ENCODE results near the gene DCAF4. TPM values are rescaled to one million over a fixed set of nuclear protein-coding genes. Genes with fewer than 3 reads are reported as not detected.

DCAF4 gene
- total RNA-seq, 1 experiment from 2014 or later = 23.4 TPM

DNA sequence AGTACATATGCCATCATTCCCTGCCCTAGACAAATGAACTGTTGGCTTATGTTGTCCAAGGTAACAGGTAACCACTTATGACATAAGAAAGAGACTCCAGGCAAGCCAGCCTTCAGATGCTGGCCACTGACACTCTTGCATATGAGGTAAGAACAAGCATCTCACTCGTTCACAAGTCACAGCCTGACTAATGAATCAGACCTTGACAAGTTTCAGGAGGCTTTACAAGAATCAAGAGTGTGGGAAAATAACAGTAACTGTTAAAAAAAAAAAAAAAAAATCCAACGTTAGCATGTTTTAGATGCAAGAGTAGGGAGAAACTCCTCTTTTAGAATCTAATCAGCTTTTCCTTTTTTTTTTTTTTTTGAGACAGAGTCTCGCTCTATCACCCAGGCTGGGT is 60.0 kb downstream of the DCAF4 start:
- Histone ChIP-seq H3K9me3 (ENCODE audit: low read depth, low read length, poor library complexity, severe bottlenecking) (no peaks in the 10 kb centered on the region), H3K27me3 (replicated peaks; ENCODE audit: insufficient read depth, low read depth, low read length, poor library complexity) (no peaks in the 10 kb centered on the region), H3K36me3 (ENCODE audit: insufficient read depth, low read length, poor library complexity, severe bottlenecking) (no peaks in the 10 kb centered on the region), H3K4me1 (ENCODE audit: insufficient read depth, low read length, poor library complexity, severe bottlenecking) (no peaks in the 10 kb centered on the region), H3K27ac (ENCODE audit: low read depth, low read length, poor library complexity, severe bottlenecking) (no peak overlapping the region), H3K4me3 (ENCODE audit: low read depth, low read length, poor library complexity, severe bottlenecking) (no peak overlapping the region)
- BruUV-seq (replicated peaks) = no TSS peak
- ChIA-PET POLR2A (ENCODE audit: low non-redundant PET) (interaction anchor here (0.6 kb wide), 1 partner anchor 471 kb away, joined by 3 read pairs; no protein-coding TSS in a partner anchor), CTCF (no interaction called here)
- no peak for TF ChIP-seq CTCF (conservative IDR thresholded peaks at IDR 0.05; ENCODE audit: low read depth, low read length)
- TF ChIP-seq EZH2 (IDR thresholded peaks at IDR 0.05; ENCODE audit: borderline replicate concordance, low read depth, low read length, poor library complexity, severe bottlenecking) = no peak
- no peak for DNase-seq (ENCODE audit: low spot score)
- intact Hi-C loops (cut with micrococcal nuclease; ENCODE audit: unreplicated experiment) = no loop called here

DNA sequence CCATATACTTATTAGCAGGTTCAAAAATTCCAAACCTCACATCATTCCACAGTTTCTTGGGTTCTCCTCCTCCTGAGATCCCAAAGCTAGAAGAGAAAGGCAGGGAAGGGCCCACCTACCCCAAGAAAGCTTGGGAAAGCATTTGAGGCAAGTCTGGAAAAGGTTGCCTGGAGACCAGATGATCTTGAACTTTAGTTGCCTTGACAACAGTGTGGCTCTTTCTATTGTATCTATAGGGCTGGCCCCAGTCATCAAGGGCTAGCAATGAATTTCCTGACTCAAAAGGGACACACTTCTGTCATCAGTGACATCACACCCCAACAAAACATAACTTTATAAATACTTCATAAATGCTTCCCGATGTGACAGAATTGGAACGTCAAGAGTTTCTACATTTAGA is 60.6 kb downstream of the DCAF4 start:
- TF ChIP-seq CTCF (conservative IDR thresholded peaks at IDR 0.05; ENCODE audit: low read depth, low read length) (no peak), EZH2 (IDR thresholded peaks at IDR 0.05; ENCODE audit: borderline replicate concordance, low read depth, low read length, poor library complexity, severe bottlenecking) (no peak)
- no peak for DNase-seq (ENCODE audit: low spot score)
- Histone ChIP-seq H3K27me3 (replicated peaks; ENCODE audit: insufficient read depth, low read depth, low read length, poor library complexity) (no peaks in the 10 kb centered on the region), H3K4me3 (ENCODE audit: low read depth, low read length, poor library complexity, severe bottlenecking) (no peak overlapping the region), H3K4me1 (ENCODE audit: insufficient read depth, low read length, poor library complexity, severe bottlenecking) (no peaks in the 10 kb centered on the region), H3K36me3 (ENCODE audit: insufficient read depth, low read length, poor library complexity, severe bottlenecking) (no peaks in the 10 kb centered on the region), H3K9me3 (ENCODE audit: low read depth, low read length, poor library complexity, severe bottlenecking) (no peaks in the 10 kb centered on the region), H3K27ac (ENCODE audit: low read depth, low read length, poor library complexity, severe bottlenecking) (no peak overlapping the region)
- intact Hi-C loops (cut with micrococcal nuclease; ENCODE audit: unreplicated experiment) = no loop called here
- ChIA-PET POLR2A (ENCODE audit: low non-redundant PET) (interaction anchor here (0.6 kb wide), 1 partner anchor 470 kb away, joined by 3 read pairs; no protein-coding TSS in a partner anchor), CTCF (no interaction called here)
- no TSS peak for BruUV-seq (replicated peaks)

DNA sequence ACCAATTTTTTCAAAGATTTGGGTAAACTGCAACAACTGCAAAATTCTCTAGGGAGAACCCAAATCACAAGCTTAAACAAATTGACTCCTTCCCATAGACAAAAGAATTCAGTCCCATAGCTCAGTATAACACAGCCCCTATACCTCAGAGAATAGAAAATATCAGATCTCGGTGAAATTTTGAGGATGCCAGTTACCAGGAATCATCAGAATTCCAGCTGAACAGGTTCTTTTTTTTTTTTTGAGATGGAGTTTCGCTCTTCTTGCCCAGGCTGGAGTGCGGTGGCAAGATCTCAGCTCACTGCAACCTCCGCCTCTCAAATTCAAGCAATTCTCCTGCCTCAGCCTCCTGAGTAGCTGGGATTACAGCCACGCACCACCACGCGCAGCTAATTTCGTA is 63.9 kb downstream of the DCAF4 start:
- BruUV-seq (replicated peaks) = no TSS peak
- no peak for TF ChIP-seq CTCF (conservative IDR thresholded peaks at IDR 0.05; ENCODE audit: low read depth, low read length)
- TF ChIP-seq EZH2 (IDR thresholded peaks at IDR 0.05; ENCODE audit: borderline replicate concordance, low read depth, low read length, poor library complexity, severe bottlenecking) = no peak
- H3K9me3 ChIP-seq (ENCODE audit: low read depth, low read length, poor library complexity, severe bottlenecking) = no peaks in the 10 kb centered on the region
- intact Hi-C loops (cut with micrococcal nuclease; ENCODE audit: unreplicated experiment) = no loop called here
- H3K36me3 ChIP-seq (ENCODE audit: insufficient read depth, low read length, poor library complexity, severe bottlenecking) = no peaks in the 10 kb centered on the region
- H3K4me1 ChIP-seq (ENCODE audit: insufficient read depth, low read length, poor library complexity, severe bottlenecking) = no peaks in the 10 kb centered on the region
- CTCF ChIA-PET = interaction anchor here (0.6 kb wide), 1 partner anchor 11 kb away, joined by 3 read pairs; no protein-coding TSS in a partner anchor
- H3K27ac ChIP-seq (ENCODE audit: low read depth, low read length, poor library complexity, severe bottlenecking) = no peak overlapping the region
- DNase-seq (ENCODE audit: low spot score) = no peak
- H3K27me3 ChIP-seq (replicated peaks; ENCODE audit: insufficient read depth, low read depth, low read length, poor library complexity) = no peaks in the 10 kb centered on the region
- no peak overlapping the region for H3K4me3 ChIP-seq (ENCODE audit: low read depth, low read length, poor library complexity, severe bottlenecking)
- POLR2A ChIA-PET (ENCODE audit: low non-redundant PET) = no interaction called here
